Activated T-helper 17 cell treated with anti-CD3 and anti-CD28 coated beads, Interleukin-2, amount 50 U/mL, for 72 hours (primary cell): ENCODE results near the gene C1orf56. TPM values are rescaled to one million over a fixed set of nuclear protein-coding genes. Genes with fewer than 3 reads are reported as not detected.
A peak's percentile ranks its signal among the peaks of the same experiment; 100 is the strongest.

Experiments
- ATAC-seq: fragments of 150-1000 bp; cut with Tn5 transposase; replicated peaks from 2 replicates; pipeline ENCODE4 v1.10.0; 2021; ENCODE audit warnings: mild to moderate bottlenecking, moderate library complexity
- H3K27ac Mint-ChIP-seq: one replicate; pipeline ENCODE4 v1.8.0; 2022; ENCODE audit warnings: mixed read lengths
- H3K27me3 Mint-ChIP-seq: one replicate; pipeline ENCODE4 v1.8.0; 2022; ENCODE audit warnings: mixed read lengths
- H3K36me3 Mint-ChIP-seq: one replicate; pipeline ENCODE4 v1.8.0; 2022; ENCODE audit warnings: low read depth, mild to moderate bottlenecking, mixed read lengths
- H3K4me1 Mint-ChIP-seq: one replicate; pipeline ENCODE4 v1.8.0; 2022; ENCODE audit warnings: mixed read lengths
- H3K4me3 Mint-ChIP-seq: one replicate; pipeline ENCODE4 v1.8.0; 2022; ENCODE audit warnings: mild to moderate bottlenecking, mixed read lengths
- H3K9me3 Mint-ChIP-seq: one replicate; pipeline ENCODE4 v1.8.0; 2022; ENCODE audit warnings: mixed read lengths
- total RNA-seq, 2 donors: library from RNA; stranded (reverse); gene quantifications; one replicate each; pipeline ENCODE4 v1.2.3, GENCODE V29; 2022

The C1orf56 gene
- total RNA-seq, 2 donors from 2014 or later = 0.71 to 1.2 TPM

DNA sequence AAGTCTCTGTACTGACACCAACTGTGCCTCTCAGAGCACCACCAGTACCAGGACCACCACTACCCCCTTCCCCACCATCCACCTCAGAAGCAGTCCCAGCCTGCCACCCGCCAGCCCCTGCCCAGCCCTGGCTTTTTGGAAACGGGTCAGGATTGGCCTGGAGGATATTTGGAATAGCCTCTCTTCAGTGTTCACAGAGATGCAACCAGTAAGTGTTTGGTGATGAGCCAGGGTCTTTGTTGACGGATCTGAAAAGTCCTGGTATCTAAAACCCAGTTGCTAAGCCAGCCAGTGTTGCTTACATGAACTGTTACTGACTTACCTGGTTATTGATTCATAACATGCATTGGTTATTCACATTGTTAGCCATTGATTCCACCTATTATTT lies 1.1 kb downstream of the C1orf56 start:
- Mint-ChIP-seq H3K36me3 (peaks cover 40% of the 10 kb centered on the region), H3K27me3 (no peaks in the 10 kb centered on the region), H3K9me3 (no peaks in the 10 kb centered on the region), H3K4me1 (peaks cover 8% of the 10 kb centered on the region), H3K4me3 (peak overlapping the region; percentile 89), H3K27ac (peak overlapping the region; percentile 84)
- no peak for ATAC-seq

GRCh38 chr1:151049458-151049857 lies 1.9 kb downstream of the C1orf56 start:
- Mint-ChIP-seq H3K27me3 (no peaks in the 10 kb centered on the region), H3K4me3 (peak overlapping the region; percentile 89), H3K4me1 (peaks cover 8% of the 10 kb centered on the region), H3K9me3 (no peaks in the 10 kb centered on the region), H3K36me3 (peaks cover 48% of the 10 kb centered on the region), H3K27ac (peak overlapping the region; percentile 9)
- ATAC-seq = no peak

DNA sequence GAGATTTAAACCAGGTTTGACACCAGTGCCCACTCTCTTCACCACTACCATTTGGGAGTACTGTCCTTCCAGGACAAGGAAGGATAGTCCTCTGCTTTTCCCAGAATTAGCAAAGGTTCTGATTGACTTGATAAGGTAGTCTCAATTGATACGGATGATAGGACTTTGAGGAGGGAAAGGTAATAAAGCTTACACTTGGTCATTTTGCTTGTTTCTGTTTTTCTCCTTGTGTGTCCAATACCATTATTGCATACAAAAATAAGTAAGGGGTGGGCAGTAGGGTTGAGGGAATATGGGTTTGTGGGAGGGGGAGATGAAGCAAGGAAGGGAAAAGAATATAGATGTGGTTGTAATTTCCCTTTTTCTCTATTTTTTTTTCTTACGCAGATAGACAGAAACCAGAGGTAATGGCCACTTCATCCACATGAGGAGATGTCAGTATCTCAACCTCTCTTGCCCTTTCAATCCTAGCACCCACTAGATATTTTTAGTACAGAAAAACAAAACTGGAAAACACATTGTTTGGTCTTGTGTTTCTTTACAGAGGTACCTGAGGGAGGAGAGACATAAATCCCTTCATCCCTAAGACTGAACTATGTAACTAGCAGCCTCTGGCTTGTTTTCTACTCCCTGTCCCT lies 2.6 kb downstream of the C1orf56 start:
- Mint-ChIP-seq H3K4me3 (no peak overlapping the region), H3K4me1 (peaks cover 14% of the 10 kb centered on the region), H3K27me3 (no peaks in the 10 kb centered on the region), H3K9me3 (no peaks in the 10 kb centered on the region), H3K27ac (peak overlapping the region; percentile 9), H3K36me3 (peaks cover 55% of the 10 kb centered on the region)
- no peak for ATAC-seq

GRCh38 chr1:151051356-151052009 lies 3.9 kb downstream of the C1orf56 start:
- no peak for ATAC-seq
- Mint-ChIP-seq H3K27me3 (no peaks in the 10 kb centered on the region), H3K4me1 (peaks cover 24% of the 10 kb centered on the region), H3K27ac (peak overlapping the region; percentile 80), H3K36me3 (peaks cover 68% of the 10 kb centered on the region), H3K4me3 (no peak overlapping the region), H3K9me3 (no peaks in the 10 kb centered on the region)

- Mint-ChIP-seq H3K4me1 (peaks cover 23% of the 10 kb centered on the region), H3K36me3 (peaks cover 96% of the 10 kb centered on the region), H3K9me3 (no peaks in the 10 kb centered on the region), H3K4me3 (peak overlapping the region; percentile 97), H3K27me3 (no peaks in the 10 kb centered on the region), H3K27ac (peak overlapping the region; percentile 99)
- no peak for ATAC-seq
Observed at GRCh38 chr1:151054971-151055547, 7.5 kb downstream of the C1orf56 start.

GRCh38 chr1:151055581-151055980 lies 8.0 kb downstream of the C1orf56 start:
- ATAC-seq = no peak
- Mint-ChIP-seq H3K27ac (peak overlapping the region; percentile 99), H3K36me3 (peaks cover 91% of the 10 kb centered on the region), H3K4me3 (peak overlapping the region; percentile 97), H3K27me3 (no peaks in the 10 kb centered on the region), H3K9me3 (no peaks in the 10 kb centered on the region), H3K4me1 (peaks cover 23% of the 10 kb centered on the region)

DNA sequence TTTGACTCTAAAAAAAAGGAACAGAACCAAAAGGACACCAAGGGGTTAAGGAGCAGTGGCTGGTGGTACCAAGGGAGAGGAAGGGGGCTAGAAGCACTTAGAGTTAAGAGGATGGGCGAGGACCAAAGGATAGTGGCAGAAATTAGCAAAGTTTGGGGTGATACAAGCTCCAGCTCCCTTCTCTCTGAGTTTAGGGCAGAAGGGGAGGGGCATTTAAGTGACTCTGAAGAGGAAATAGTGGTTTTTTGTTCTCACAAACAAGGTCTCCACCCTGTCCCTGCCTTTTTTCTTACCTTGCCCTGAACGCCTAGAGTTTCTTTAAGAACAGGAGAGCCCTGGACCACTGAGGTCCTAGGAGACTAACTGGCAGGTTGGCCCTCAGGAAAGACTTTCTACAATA lies 8.6 kb downstream of the C1orf56 start:
- peak overlapping the region; percentile 99 for H3K27ac Mint-ChIP-seq
- no peak for ATAC-seq
- H3K27me3 Mint-ChIP-seq = no peaks in the 10 kb centered on the region
- H3K9me3 Mint-ChIP-seq = no peaks in the 10 kb centered on the region
- peaks cover 85% of the 10 kb centered on the region for H3K36me3 Mint-ChIP-seq
- H3K4me1 Mint-ChIP-seq = peaks cover 24% of the 10 kb centered on the region
- peak overlapping the region; percentile 97 for H3K4me3 Mint-ChIP-seq

DNA sequence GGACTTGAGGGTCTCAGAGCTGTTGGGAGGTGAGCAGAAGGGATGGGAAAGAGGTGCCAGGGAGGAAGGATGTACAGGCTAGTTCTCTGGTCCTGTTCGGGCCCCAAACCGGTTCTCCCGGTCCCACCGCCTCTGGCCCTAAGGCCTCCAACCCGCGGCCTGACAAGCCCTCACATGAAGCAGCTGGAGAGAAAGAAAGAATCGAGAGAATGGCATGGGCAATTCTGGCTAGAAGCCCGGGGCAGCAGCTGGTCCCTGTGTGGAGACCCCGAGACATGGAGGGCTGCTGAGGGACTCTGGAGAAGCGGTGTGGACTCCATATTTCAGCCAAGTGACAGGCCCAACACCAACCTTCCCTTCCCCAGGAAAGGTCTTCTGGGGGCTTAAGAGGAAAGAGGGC lies 11.1 kb downstream of the C1orf56 start:
- peak overlapping the region; percentile 99 for H3K27ac Mint-ChIP-seq
- no peak for ATAC-seq
- H3K27me3 Mint-ChIP-seq = no peaks in the 10 kb centered on the region
- H3K9me3 Mint-ChIP-seq = no peaks in the 10 kb centered on the region
- peaks cover 60% of the 10 kb centered on the region for H3K36me3 Mint-ChIP-seq
- H3K4me3 Mint-ChIP-seq = peak overlapping the region; percentile 97
- H3K4me1 Mint-ChIP-seq = peaks cover 32% of the 10 kb centered on the region

GRCh38 chr1:151059109-151060006 lies 11.8 kb downstream of the C1orf56 start, which contains the start of gene CDC42SE1:
CDC42SE1 (minus strand) TSS chr1:151059622; CDS start chr1:151055730, 3,892 bp downstream.
- Mint-ChIP-seq H3K27me3 (no peaks in the 10 kb centered on the region), H3K4me1 (peaks cover 32% of the 10 kb centered on the region), H3K36me3 (peaks cover 53% of the 10 kb centered on the region), H3K4me3 (peak within 1 kb of the TSS; percentile 97), H3K27ac (peak within 1 kb of the TSS; percentile 99), H3K9me3 (no peaks in the 10 kb centered on the region)
- ATAC-seq = peak; percentile 77

DNA sequence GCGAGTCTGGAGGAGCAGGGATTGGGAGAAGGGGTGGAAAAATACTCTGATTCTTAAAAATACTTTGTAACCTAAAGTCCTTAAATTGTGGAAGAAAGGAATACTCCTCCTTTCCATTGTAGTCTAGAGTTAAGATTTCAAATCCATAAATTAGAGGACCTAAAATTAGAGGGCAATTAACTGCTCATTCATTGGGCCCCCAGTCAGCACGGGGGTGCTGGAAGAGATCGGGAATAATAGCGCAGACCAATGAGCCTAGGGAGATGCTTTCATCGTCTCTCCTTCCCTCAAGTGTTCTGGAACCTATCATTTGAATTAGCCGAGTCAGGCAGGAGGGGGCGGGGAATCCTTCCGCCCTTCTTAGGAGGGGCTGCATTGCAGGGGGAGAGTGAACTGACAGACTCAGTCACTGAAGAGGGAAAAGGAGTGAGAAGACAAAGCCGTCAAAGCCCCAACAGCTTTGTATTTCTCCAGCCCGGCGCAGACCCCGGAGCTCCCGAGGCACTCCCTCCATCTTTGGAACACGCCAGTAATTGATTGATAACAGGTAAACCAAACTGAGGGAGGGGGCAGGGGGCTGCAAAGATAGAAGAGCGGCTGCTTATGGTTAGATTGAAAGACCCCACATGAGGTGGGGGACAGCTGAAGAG lies 12.6 kb downstream of the C1orf56 start, which contains the start of gene MLLT11:
TSS of gene MLLT11 (plus strand) at position 391 of the 650 bp plus-strand sequence. CDS start 6,828 bp downstream, outside the sequence.
- Mint-ChIP-seq H3K4me3 (peak within 1 kb of the TSS; percentile 97), H3K27ac (peak within 1 kb of the TSS; percentile 99), H3K36me3 (peaks cover 46% of the 10 kb centered on the region), H3K27me3 (no peaks in the 10 kb centered on the region), H3K4me1 (peaks cover 27% of the 10 kb centered on the region), H3K9me3 (no peaks in the 10 kb centered on the region)
- no peak for ATAC-seq

GRCh38 chr1:151060657-151061421 lies 13.3 kb downstream of the C1orf56 start:
- Mint-ChIP-seq H3K4me3 (peak overlapping the region; percentile 97), H3K27ac (peak overlapping the region; percentile 99), H3K36me3 (peaks cover 38% of the 10 kb centered on the region), H3K27me3 (no peaks in the 10 kb centered on the region), H3K4me1 (peaks cover 22% of the 10 kb centered on the region), H3K9me3 (no peaks in the 10 kb centered on the region)
- ATAC-seq = no peak

DNA sequence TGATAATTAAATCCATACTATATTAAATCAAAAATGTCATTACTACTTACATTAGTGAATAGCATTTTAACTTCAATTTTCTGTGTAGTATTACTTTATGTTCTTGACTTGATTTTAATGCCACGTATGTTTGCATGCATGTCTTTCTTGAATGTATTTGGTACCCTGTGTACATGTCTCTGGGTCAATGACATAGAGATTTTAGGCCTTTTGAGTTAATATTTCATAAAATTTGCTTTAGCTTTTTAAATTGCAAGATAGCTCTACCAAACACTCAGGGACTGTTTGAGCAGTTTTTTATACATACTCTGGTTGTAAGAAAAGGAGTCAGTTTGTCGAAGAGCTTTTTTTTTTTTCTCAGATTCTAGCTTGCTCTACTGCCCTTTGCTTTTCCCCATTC lies 14.2 kb downstream of the C1orf56 start:
- no peak for ATAC-seq
- no peak overlapping the region for H3K4me3 Mint-ChIP-seq
- peaks cover 13% of the 10 kb centered on the region for H3K4me1 Mint-ChIP-seq
- no peaks in the 10 kb centered on the region for H3K9me3 Mint-ChIP-seq
- peaks cover 30% of the 10 kb centered on the region for H3K36me3 Mint-ChIP-seq
- H3K27ac Mint-ChIP-seq = no peak overlapping the region
- H3K27me3 Mint-ChIP-seq = no peaks in the 10 kb centered on the region

DNA sequence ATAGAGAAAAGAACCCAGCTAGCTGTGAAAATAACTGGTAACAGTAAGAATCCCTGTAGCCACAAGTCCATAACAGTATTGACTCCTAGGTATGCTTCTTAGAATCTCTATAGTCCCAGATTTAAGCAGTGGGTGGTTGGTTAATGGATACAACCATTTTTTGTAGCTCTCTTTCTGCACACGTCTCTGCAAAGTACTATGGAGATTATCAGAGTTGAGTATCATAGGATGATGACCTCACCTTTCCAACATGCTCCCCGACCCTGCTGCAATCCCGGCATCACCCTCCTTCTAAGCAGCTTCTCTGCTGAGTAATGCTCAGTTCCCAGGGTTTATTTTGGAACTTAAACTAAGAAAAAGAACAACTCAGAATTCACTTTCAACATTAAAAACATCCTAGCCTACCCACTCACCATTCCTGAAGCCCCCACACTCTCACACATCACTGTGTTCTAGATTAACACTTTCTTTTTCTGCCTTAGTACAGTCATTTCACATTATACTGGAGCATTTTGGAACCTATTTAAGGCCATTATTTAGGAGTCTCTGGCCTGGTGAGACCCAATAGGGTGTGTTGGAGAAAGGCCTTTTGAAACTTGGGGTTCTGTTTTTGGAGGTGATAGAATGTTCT lies 15.3 kb downstream of the C1orf56 start:
- Mint-ChIP-seq H3K4me3 (peak overlapping the region; percentile 17), H3K9me3 (no peaks in the 10 kb centered on the region), H3K27ac (no peak overlapping the region), H3K36me3 (peaks cover 23% of the 10 kb centered on the region), H3K27me3 (no peaks in the 10 kb centered on the region), H3K4me1 (peaks cover 9% of the 10 kb centered on the region)
- no peak for ATAC-seq
